ENCODE measurements around the gene ZBTB18. TPM values are rescaled to one million over a fixed set of nuclear protein-coding genes. Genes with fewer than 3 reads are reported as not detected.

ZBTB18 gene
- total RNA-seq, 8 experiments from 2014 or later = 9.5 to 49.1 (median 39.2) TPM

GRCh38 chr1:244056577-244056976 is 5.5 kb downstream of the ZBTB18 start:
- Histone ChIP-seq H3K27ac (no peak overlapping the region), H3K4me3 (peak overlapping the region in 1 of 5 donors; percentile 17), H3K4me1 (replicated peaks in 1 of 2) (peaks cover 40 to 42% of the 10 kb centered on the region in 2 donors)
- peak in 5 of 8 experiments; percentile 26 to 49 (median 38) for ATAC-seq (replicated peaks in 6 of 8)
- in situ Hi-C loops (cut with MboI; ENCODE audit: low pct_unique_long_range_greater_than_20kb in 2 of 9, low sequenced_read_pairs in 9 of 9, unreplicated experiment in 9 of 9) = loop anchor here in 4 of 9 experiments (25.0 kb wide), 1 partner anchor 206 kb away; no protein-coding TSS in a partner anchor
- 0 to 83% (median 52%) methylated on average over 1 to 5 of the region's 6 CpGs; no CpG with 5 or more reads in 2 of the 10 experiments for WGBS, 10 experiments

- Histone ChIP-seq H3K27ac (no peak overlapping the region), H3K4me1 (replicated peaks in 1 of 2) (peaks cover 36 to 45% of the 10 kb centered on the region in 2 donors), H3K4me3 (no peak overlapping the region)
- in situ Hi-C loops (cut with MboI; ENCODE audit: low pct_unique_long_range_greater_than_20kb in 2 of 9, low sequenced_read_pairs in 9 of 9, unreplicated experiment in 9 of 9) = loop anchor here in 4 of 9 experiments (25.0 kb wide), 1 partner anchor 205 kb away; no protein-coding TSS in a partner anchor
- WGBS, 10 experiments = 85 to 100% (median 94%) methylated on average over 3 to 12 of the region's 12 CpGs
- no peak for ATAC-seq (replicated peaks in 6 of 8)
Observed at GRCh38 chr1:244057474-244058385, 6.6 kb downstream of the ZBTB18 start.

DNA sequence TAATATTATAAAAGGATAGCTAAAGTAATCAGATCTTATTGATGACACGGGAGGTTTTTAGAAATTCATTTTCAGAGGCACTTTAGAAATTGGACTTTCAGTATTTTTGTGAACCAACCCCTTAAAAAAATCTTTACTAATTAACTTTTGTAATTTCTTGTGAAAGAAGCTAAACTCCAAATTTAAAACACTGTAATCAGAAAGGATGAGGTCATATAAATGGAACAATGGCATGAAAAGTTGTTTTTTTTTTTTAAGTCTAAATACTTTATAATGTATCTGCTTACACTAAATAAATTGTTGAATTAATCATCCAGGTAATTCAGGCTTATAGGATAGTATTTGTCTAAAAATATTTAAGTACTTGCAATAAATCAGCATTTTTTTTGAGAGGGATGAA is 9.0 kb downstream of the ZBTB18 start:
- Histone ChIP-seq H3K27ac (no peak overlapping the region), H3K4me3 (no peak overlapping the region), H3K4me1 (replicated peaks in 1 of 2) (peaks cover 15 to 34% of the 10 kb centered on the region in 2 donors)
- ATAC-seq (replicated peaks in 6 of 8) = no peak
- in situ Hi-C loops (cut with MboI; ENCODE audit: low pct_unique_long_range_greater_than_20kb in 2 of 9, low sequenced_read_pairs in 9 of 9, unreplicated experiment in 9 of 9) = loop anchor here in 4 of 9 experiments (25.0 kb wide), 1 partner anchor 202 kb away; no protein-coding TSS in a partner anchor
- 63 to 100% (median 86%) methylated on average over 1 of the region's 1 CpG; no CpG with 5 or more reads in 1 of the 10 experiments for WGBS, 10 experiments

DNA sequence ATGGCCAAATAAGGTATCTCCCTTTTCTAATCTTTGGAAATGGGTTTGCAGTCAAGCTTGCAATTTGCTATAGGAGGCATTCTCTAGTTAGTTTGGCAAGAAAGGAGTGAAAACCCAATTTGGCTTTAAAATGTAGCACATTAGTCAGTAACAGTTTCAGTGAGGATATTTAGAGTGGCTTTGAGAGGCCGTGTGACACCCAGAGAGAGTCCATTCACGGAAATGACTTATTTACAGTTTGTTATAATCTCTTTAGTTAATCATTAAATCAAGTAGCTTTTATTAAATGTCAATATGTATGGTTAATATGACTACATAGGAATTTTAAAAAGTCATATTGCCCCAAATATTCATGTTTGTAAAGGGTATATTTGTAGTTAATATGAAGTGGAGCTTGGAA is 9.6 kb downstream of the ZBTB18 start:
- in situ Hi-C loops (cut with MboI; ENCODE audit: low pct_unique_long_range_greater_than_20kb in 2 of 9, low sequenced_read_pairs in 9 of 9, unreplicated experiment in 9 of 9) = loop anchor here in 4 of 9 experiments (25.0 kb wide), 1 partner anchor 202 kb away; no protein-coding TSS in a partner anchor
- no peak overlapping the region for H3K27ac ChIP-seq
- H3K4me3 ChIP-seq = no peak overlapping the region
- H3K4me1 ChIP-seq (replicated peaks in 1 of 2) = peaks cover 17 to 37% of the 10 kb centered on the region in 2 donors
- 67 to 92% (median 87%) methylated on average over 1 to 2 of the region's 2 CpGs; no CpG with 5 or more reads in 2 of the 10 experiments for WGBS, 10 experiments
- no peak for ATAC-seq (replicated peaks in 6 of 8)

- in situ Hi-C loops (cut with MboI; ENCODE audit: low pct_unique_long_range_greater_than_20kb in 2 of 9, low sequenced_read_pairs in 9 of 9, unreplicated experiment in 9 of 9) = loop anchor here in 4 of 9 experiments (25.0 kb wide), 1 partner anchor 200 kb away; no protein-coding TSS in a partner anchor
- H3K4me1 ChIP-seq (replicated peaks in 1 of 2) = peaks cover 4 to 27% of the 10 kb centered on the region in 2 donors
- H3K4me3 ChIP-seq = no peak overlapping the region
- no peak overlapping the region for H3K27ac ChIP-seq
- 47 to 91% (median 65%) methylated on average over 2 to 4 of the region's 4 CpGs for WGBS, 10 experiments
- ATAC-seq (replicated peaks in 6 of 8) = no peak
Observed at GRCh38 chr1:244062156-244062725, 11.2 kb downstream of the ZBTB18 start.

- WGBS, 10 experiments = 50 to 93% (median 81%) methylated on average over 1 to 6 of the region's 6 CpGs; no CpG with 5 or more reads in 2 of the 10 experiments
- in situ Hi-C loops (cut with MboI; ENCODE audit: low pct_unique_long_range_greater_than_20kb in 2 of 9, low sequenced_read_pairs in 9 of 9, unreplicated experiment in 9 of 9) = loop anchor here in 4 of 9 experiments (25.0 kb wide), 1 partner anchor 199 kb away; no protein-coding TSS in a partner anchor
- peak in 1 of 8 experiments; percentile 69 for ATAC-seq (replicated peaks in 6 of 8)
- Histone ChIP-seq H3K27ac (no peak overlapping the region), H3K4me1 (replicated peaks in 1 of 2) (peaks cover 4 to 26% of the 10 kb centered on the region in 2 donors), H3K4me3 (no peak overlapping the region)
Observed at GRCh38 chr1:244063498-244063897, 12.4 kb downstream of the ZBTB18 start.

GRCh38 chr1:244064621-244065020 is 13.5 kb downstream of the ZBTB18 start:
- 70 to 98% (median 82%) methylated on average over 5 to 8 of the region's 8 CpGs; no CpG with 5 or more reads in 1 of the 10 experiments for WGBS, 10 experiments
- in situ Hi-C loops (cut with MboI; ENCODE audit: low pct_unique_long_range_greater_than_20kb in 2 of 9, low sequenced_read_pairs in 9 of 9, unreplicated experiment in 9 of 9) = loop anchor here in 4 of 9 experiments (25.0 kb wide), 1 partner anchor 198 kb away; no protein-coding TSS in a partner anchor
- Histone ChIP-seq H3K4me1 (replicated peaks in 1 of 2) (peaks cover 4 to 24% of the 10 kb centered on the region in 2 donors), H3K27ac (no peak overlapping the region), H3K4me3 (no peak overlapping the region)
- no peak for ATAC-seq (replicated peaks in 6 of 8)

GRCh38 chr1:244065063-244065793 is 14.1 kb downstream of the ZBTB18 start:
- Histone ChIP-seq H3K27ac (no peak overlapping the region), H3K4me3 (no peak overlapping the region), H3K4me1 (replicated peaks in 1 of 2) (peaks cover 4 to 24% of the 10 kb centered on the region in 2 donors)
- in situ Hi-C loops (cut with MboI; ENCODE audit: low pct_unique_long_range_greater_than_20kb in 2 of 9, low sequenced_read_pairs in 9 of 9, unreplicated experiment in 9 of 9) = loop anchor here in 4 of 9 experiments (25.0 kb wide), 1 partner anchor 197 kb away; no protein-coding TSS in a partner anchor
- WGBS, 10 experiments = 49 to 88% (median 71%) methylated on average over 1 to 9 of the region's 9 CpGs; no CpG with 5 or more reads in 1 of the 10 experiments
- ATAC-seq (replicated peaks in 6 of 8) = peak in 4 of 8 experiments; percentile 18 to 59 (median 54)

GRCh38 chr1:244065960-244066388 is 14.9 kb downstream of the ZBTB18 start:
- no peak overlapping the region for H3K4me3 ChIP-seq
- 0 to 100% (median 73%) methylated on average over 2 to 4 of the region's 4 CpGs for whole genome bisulfite sequencing, 10 experiments
- peaks cover 4 to 24% of the 10 kb centered on the region in 2 donors for H3K4me1 ChIP-seq (replicated peaks in 1 of 2)
- ATAC-seq (replicated peaks in 6 of 8) = peak in 3 of 8 experiments; percentile 14 to 58 (median 28)
- in situ Hi-C loops (cut with MboI; ENCODE audit: low pct_unique_long_range_greater_than_20kb in 2 of 9, low sequenced_read_pairs in 9 of 9, unreplicated experiment in 9 of 9) = loop anchor here in 4 of 9 experiments (25.0 kb wide), 1 partner anchor 196 kb away; no protein-coding TSS in a partner anchor
- no peak overlapping the region for H3K27ac ChIP-seq

DNA sequence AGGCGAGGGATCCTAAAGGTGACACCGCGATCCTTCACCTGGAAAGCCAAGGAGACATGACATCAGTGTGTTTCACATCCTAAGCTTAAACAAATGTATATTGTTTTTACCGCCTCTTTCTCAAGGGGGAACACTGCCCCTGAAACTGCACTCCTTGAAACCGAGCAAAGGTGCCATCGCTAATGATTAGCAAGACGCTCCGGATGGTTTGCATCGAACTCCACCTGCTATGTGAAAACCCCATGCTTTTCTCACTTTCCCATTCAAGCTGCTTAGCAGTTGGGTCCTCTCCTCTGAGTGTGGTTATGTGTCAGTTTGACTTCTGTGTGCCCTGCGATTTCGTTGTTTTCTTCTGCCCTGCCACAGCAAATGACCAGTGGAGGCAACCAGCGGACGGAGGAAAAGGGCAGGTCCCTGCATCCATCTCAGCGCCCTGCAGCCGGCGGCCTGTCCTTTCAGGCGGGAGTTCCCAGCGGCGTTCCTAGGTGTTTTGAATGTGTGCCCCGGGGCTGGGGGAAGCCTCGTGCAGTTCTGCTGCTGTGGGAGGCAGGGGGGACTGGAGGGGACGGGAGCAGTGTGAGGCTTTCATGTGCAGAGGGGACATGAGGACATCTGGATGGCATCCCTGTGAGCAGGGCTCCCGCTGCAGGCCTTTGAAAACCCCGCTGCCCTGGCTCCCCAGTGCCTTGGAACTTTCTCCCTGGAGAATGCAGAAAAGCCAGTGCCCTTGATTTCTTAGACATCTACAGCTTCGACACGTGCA is 16.1 kb downstream of the ZBTB18 start:
- in situ Hi-C loops (cut with MboI; ENCODE audit: low pct_unique_long_range_greater_than_20kb in 2 of 9, low sequenced_read_pairs in 9 of 9, unreplicated experiment in 9 of 9) = loop anchor here in 4 of 9 experiments (25.0 kb wide), 1 partner anchor 195 kb away; no protein-coding TSS in a partner anchor
- Histone ChIP-seq H3K4me1 (replicated peaks in 1 of 2) (peaks cover 4 to 24% of the 10 kb centered on the region in 2 donors), H3K4me3 (no peak overlapping the region), H3K27ac (no peak overlapping the region)
- WGBS, 10 experiments = 65 to 90% (median 79%) methylated on average over 1 to 17 of the region's 26 CpGs; no CpG with 5 or more reads in 2 of the 10 experiments
- ATAC-seq (replicated peaks in 6 of 8) = peak in 4 of 8 experiments; percentile 16 to 61 (median 44)

- Histone ChIP-seq H3K27ac (no peak overlapping the region), H3K4me3 (no peak overlapping the region), H3K4me1 (replicated peaks in 1 of 2) (peaks cover 4 to 18% of the 10 kb centered on the region in 2 donors)
- in situ Hi-C loops (cut with MboI; ENCODE audit: low pct_unique_long_range_greater_than_20kb in 2 of 9, low sequenced_read_pairs in 9 of 9, unreplicated experiment in 9 of 9) = loop anchor here in 4 of 9 experiments (25.0 kb wide), 1 partner anchor 194 kb away; no protein-coding TSS in a partner anchor
- 27 to 100% (median 72%) methylated on average over 1 to 4 of the region's 4 CpGs; no CpG with 5 or more reads in 1 of the 10 experiments for WGBS, 10 experiments
- peak in 3 of 8 experiments; percentile 32 to 73 (median 41) for ATAC-seq (replicated peaks in 6 of 8)
Observed at GRCh38 chr1:244067893-244068292, 16.8 kb downstream of the ZBTB18 start.
